Right lobe of liver (tissue), 6 donors: ENCODE measurements around the gene CDK5. TPM values are rescaled to one million over a fixed set of nuclear protein-coding genes. Genes with fewer than 3 reads are reported as not detected.

ENCODE experiments used
- ATAC-seq, 4 donors: fragments of 200-7000 bp; cut with Tn5 transposase; one replicate each; pipeline ENCODE4 v1.9.1; 2020; ENCODE audit warnings: mild to moderate bottlenecking in 4 of 4, moderate library complexity in 4 of 4
- DNase-seq, 3 donors: peaks; one replicate each; pipeline ENCODE4 v3.0.0-alpha.2; 2020
- H3K27ac ChIP-seq, 3 donors: fragments of 200-600 bp; one replicate each; pipeline ENCODE4 v1.8.0; 2022
- H3K27me3 ChIP-seq, 2 donors: fragments of 200-600 bp; one replicate each; pipeline ENCODE4 v1.8.0; 2022
- H3K36me3 ChIP-seq, 4 donors: fragments of 200-600 bp; sonication (generic) in 1 of 4; one replicate each; pipeline versions ENCODE4 v1.5.1 to v1.8.0; 2017 to 2022; ENCODE audit warnings: control low read depth in 1 of 4
- H3K4me1 ChIP-seq, 4 donors: fragments of 200-600 bp; sonication (generic) in 1 of 4; one replicate each; pipeline versions ENCODE4 v1.5.1 to v1.8.0; 2017 to 2022; ENCODE audit warnings: control low read depth in 1 of 4
- H3K4me3 ChIP-seq, 3 donors: fragments of 200-600 bp; one replicate each; pipeline ENCODE4 v1.8.0; 2022
- H3K9me3 ChIP-seq, 4 donors: fragments of 200-600 bp; sonication (generic) in 1 of 4; one replicate each; pipeline versions ENCODE4 v1.5.1 to v1.8.0; 2017 to 2022; ENCODE audit warnings: control low read depth in 1 of 4
- CTCF ChIP-seq, 4 donors: fragments of 200-600 bp in 3 of 4; fragments of 450-650 bp in 1 of 4; IDR thresholded peaks; one replicate each; pipeline versions ENCODE4 v1.5.1 to v1.8.0; 2016 to 2022; ENCODE audit warnings: antibody characterized with exemption in 4 of 4, mild to moderate bottlenecking in 2 of 4
- POLR2A ChIP-seq: fragments of 450-650 bp; IDR thresholded peaks from one replicate; pipeline ENCODE4 v1.6.1; 2017; ENCODE audit warnings: antibody characterized with exemption, mild to moderate bottlenecking
- WGBS: methylation state at CpG from one replicate; pipeline ENCODE4 v1.1.6; 2018; ENCODE audit warnings: low coverage, low lambda C conversion rate; ENCODE audit not compliant: insufficient coverage; ENCODE audit errors: missing lambda C conversion rate; 5-methylcytosine and 5-hydroxymethylcytosine counted together
- intact Hi-C, 2 donors: fragments of 100-400 bp; cut with DNase I; formaldehyde crosslinking; loops; one replicate each; pipeline versions ENCODE4 v1.11.2 to v1.14.1; 2022
- total RNA-seq, 6 experiments: library from RNA; depleted of rRNA in 2 of 6; stranded (reverse); fragments of >200 nt in 2 of 6; fragmentation: NEBNext Ultra II Directional in 3 of 6; extraction: Animal tissue kit (Norgen Biotek cat#: 25700) in 3 of 6; gene quantifications; one replicate each; pipeline versions ENCODE4 v1.1.0 to v1.2.4, GENCODE V29; 2016 to 2023
- donor health status: DM: no; HTN: yes; CAD: no.
- donor health status: DM: no; HTN: no; CAD: no.
- donor health status: DM: no; HTN: no; CAD: no.
- donor health status: DM: no; HTN: yes; CAD: no.
- donor health status: DM: no; HTN: yes; CAD: no.

CDK5 gene
- total RNA-seq, 6 experiments from 2014 or later, result 5.0 to 9.6 (median 6.1) TPM

- TF ChIP-seq CTCF (IDR thresholded peaks at IDR 0.05), result no peak
- TF ChIP-seq POLR2A, result no peak
These were observed 6.6 kb downstream of the CDK5 start for GRCh38 chr7:151051108-151051507.

GRCh38 chr7:151048911-151049463, 8.7 kb downstream of the CDK5 start:
- H3K27ac ChIP-seq, result no peak overlapping the region
- ATAC-seq, result no peak
- no peaks in the 10 kb centered on the region for H3K36me3 ChIP-seq
- H3K4me3 ChIP-seq, result no peak overlapping the region
- H3K4me1 ChIP-seq, result no peaks in the 10 kb centered on the region
- H3K9me3 ChIP-seq, result no peaks in the 10 kb centered on the region
- WGBS, result 92% methylated on average over 26 of the region's 38 CpGs
- no peaks in the 10 kb centered on the region for H3K27me3 ChIP-seq
- intact Hi-C loops, result no loop called here
- TF ChIP-seq CTCF (IDR thresholded peaks at IDR 0.05), result no peak
- no peak for TF ChIP-seq POLR2A
- DNase-seq, result no peak

More at GRCh38 chr7:151051108-151051507, 6.6 kb downstream of the CDK5 start:
- peak in 1 of 3 donors; percentile 61 for DNase-seq
- no peaks in the 10 kb centered on the region for H3K36me3 ChIP-seq
- intact Hi-C loops, result no loop called here
- 7% methylated on average over 7 of the region's 50 CpGs for WGBS
- H3K4me1 ChIP-seq, result no peaks in the 10 kb centered on the region
- H3K27ac ChIP-seq, result no peak overlapping the region
- no peaks in the 10 kb centered on the region for H3K27me3 ChIP-seq
- H3K4me3 ChIP-seq, result no peak overlapping the region
- H3K9me3 ChIP-seq, result no peaks in the 10 kb centered on the region
- peak; percentile 45 to 79 (median 56) for ATAC-seq

- TF ChIP-seq POLR2A (no peak), CTCF (IDR thresholded peaks at IDR 0.05) (no peak)
- no peaks in the 10 kb centered on the region for H3K4me1 ChIP-seq
- no peak within 1 kb of the TSS for H3K4me3 ChIP-seq
- no peak within 1 kb of the TSS for H3K27ac ChIP-seq
- intact Hi-C loops, result no loop called here
- H3K9me3 ChIP-seq, result no peaks in the 10 kb centered on the region
- WGBS, result 66% methylated on average over 3 of the region's 22 CpGs
- no peaks in the 10 kb centered on the region for H3K27me3 ChIP-seq
- ATAC-seq (no peak), DNase-seq (no peak)
- H3K36me3 ChIP-seq, result no peaks in the 10 kb centered on the region
These were observed 9.5 kb downstream of the CDK5 start, which contains the start of gene ASIC3 for GRCh38 chr7:151047976-151048815. TSS of gene ASIC3 (plus strand) at chr7:151048531. CDS start at chr7:151048886, 355 bp downstream.

- ATAC-seq (no peak), DNase-seq (no peak)
- Histone ChIP-seq H3K27ac (no peak overlapping the region), H3K36me3 (no peaks in the 10 kb centered on the region), H3K9me3 (no peaks in the 10 kb centered on the region), H3K27me3 (no peaks in the 10 kb centered on the region), H3K4me3 (no peak overlapping the region), H3K4me1 (no peaks in the 10 kb centered on the region)
- intact Hi-C loops, result no loop called here
- 76% methylated on average over 3 of the region's 14 CpGs for WGBS
- TF ChIP-seq POLR2A, result no peak
- TF ChIP-seq CTCF (IDR thresholded peaks at IDR 0.05), result no peak
These were observed 10.8 kb downstream of the CDK5 start for GRCh38 chr7:151046603-151047573.
